Mesenchymal stem cell (in vitro differentiated cells and primary cell): ENCODE data around the gene COL25A1.

Source experiments
- DNase-seq: peaks from one replicate; pipeline ENCODE4 v3.0.0-alpha.2; 2013
- H2AFZ ChIP-seq: one replicate; pipeline ENCODE4 v1.6.1; 2013; ENCODE audit warnings: low read depth, mild to moderate bottlenecking, control low read depth, inconsistent platforms, low read length, moderate library complexity
- H2AK5ac ChIP-seq: 2 replicates; pipeline ENCODE4 v1.6.1; 2013; ENCODE audit warnings: low read length, moderate library complexity, mild to moderate bottlenecking, inconsistent platforms; ENCODE audit not compliant: severe bottlenecking
- H2BK120ac ChIP-seq: one replicate; pipeline ENCODE4 v1.6.1; 2013; ENCODE audit warnings: low read depth, mild to moderate bottlenecking, inconsistent platforms, low read length, moderate library complexity
- H2BK12ac ChIP-seq, 2 experiments: one replicate each; pipeline ENCODE4 v1.6.1; 2013; ENCODE audit warnings: inconsistent platforms in 2 of 2, low read length in 2 of 2, mild to moderate bottlenecking in 2 of 2, moderate library complexity in 2 of 2, control low read depth in 1 of 2
- H2BK15ac ChIP-seq: one replicate; pipeline ENCODE4 v1.6.1; 2013; ENCODE audit warnings: mild to moderate bottlenecking, low read depth, inconsistent platforms; ENCODE audit not compliant: poor library complexity, severe bottlenecking
- H2BK5ac ChIP-seq: 2 replicates; pipeline ENCODE4 v1.6.1; 2013; ENCODE audit warnings: low read depth, mild to moderate bottlenecking, low read length, control low read depth, inconsistent platforms; ENCODE audit not compliant: poor library complexity, severe bottlenecking
- H3K14ac ChIP-seq, 2 experiments: one replicate each; pipeline ENCODE4 v1.6.1; 2013; ENCODE audit warnings: inconsistent platforms in 2 of 2, low read length in 2 of 2, control low read depth in 1 of 2, mild to moderate bottlenecking in 1 of 2, moderate library complexity in 1 of 2
- H3K18ac ChIP-seq, 2 experiments: one replicate each; pipeline ENCODE4 v1.6.1; 2013; ENCODE audit warnings: inconsistent platforms in 2 of 2, low read length in 2 of 2, control low read depth in 1 of 2, low read depth in 1 of 2, mild to moderate bottlenecking in 1 of 2
- H3K23ac ChIP-seq, 2 experiments: one replicate each; pipeline ENCODE4 v1.6.1; 2013; ENCODE audit warnings: inconsistent platforms in 2 of 2, low read length in 2 of 2, mild to moderate bottlenecking in 2 of 2, moderate library complexity in 2 of 2, control low read depth in 1 of 2
- H3K27ac ChIP-seq: 2 replicates; pipeline ENCODE4 v1.5.1; 2013; ENCODE audit warnings: mild to moderate bottlenecking, moderate library complexity, low read length, control low read depth, inconsistent platforms; ENCODE audit not compliant: poor library complexity, severe bottlenecking
- H3K27me3 ChIP-seq, 2 experiments: 2 replicates each; pipeline versions ENCODE4 v1.6.1 to v1.7.0; 2013; ENCODE audit warnings: low read length in 2 of 2, mild to moderate bottlenecking in 2 of 2, moderate library complexity in 2 of 2, control low read depth in 1 of 2, inconsistent platforms in 1 of 2; ENCODE audit not compliant: control insufficient read depth in 1 of 2, insufficient read depth in 1 of 2
- H3K36me3 ChIP-seq, 2 experiments: 2 replicates each; pipeline versions ENCODE4 v1.6.1 to v1.7.0; 2013; ENCODE audit warnings: low read length in 2 of 2, control low read depth in 1 of 2, inconsistent platforms in 1 of 2, low read depth in 1 of 2, mild to moderate bottlenecking in 1 of 2; ENCODE audit not compliant: insufficient read depth in 2 of 2, control insufficient read depth in 1 of 2
- H3K4ac ChIP-seq, 2 experiments: one replicate each; pipeline ENCODE4 v1.6.1; 2013; ENCODE audit warnings: inconsistent platforms in 2 of 2, low read length in 2 of 2, mild to moderate bottlenecking in 2 of 2, moderate library complexity in 2 of 2, control low read depth in 1 of 2, low read depth in 1 of 2
- H3K4me1 ChIP-seq: 2 replicates; pipeline ENCODE4 v1.6.1; 2013; ENCODE audit warnings: low read depth, low read length, control low read depth; ENCODE audit not compliant: control insufficient read depth, insufficient read depth
- H3K4me2 ChIP-seq: 2 replicates; pipeline ENCODE4 v1.6.1; 2013; ENCODE audit warnings: low read length, mild to moderate bottlenecking, inconsistent platforms; ENCODE audit not compliant: poor library complexity, severe bottlenecking
- H3K4me3 ChIP-seq, 2 experiments: 2 replicates each; pipeline versions ENCODE4 v1.5.1 to v1.7.0; 2013; ENCODE audit warnings: low read length in 2 of 2, mild to moderate bottlenecking in 2 of 2, control low read depth in 1 of 2, low read depth in 1 of 2; ENCODE audit not compliant: insufficient read depth in 1 of 2
- H3K79me1 ChIP-seq: replicated peaks from 2 replicates; pipeline ENCODE4 v1.6.1; 2013; ENCODE audit warnings: mild to moderate bottlenecking, control low read depth, low read length, inconsistent platforms; ENCODE audit not compliant: poor library complexity, severe bottlenecking
- H3K9ac ChIP-seq: 2 replicates; pipeline ENCODE4 v1.7.0; 2013; ENCODE audit warnings: mild to moderate bottlenecking, low read length, moderate library complexity
- H3K9me3 ChIP-seq: 2 replicates; pipeline ENCODE4 v1.7.0; 2013; ENCODE audit warnings: mild to moderate bottlenecking, low read length; ENCODE audit not compliant: control insufficient read depth
- H4K8ac ChIP-seq: one replicate; pipeline ENCODE4 v1.6.1; 2013; ENCODE audit warnings: inconsistent platforms, mild to moderate bottlenecking, low read length, moderate library complexity
- H4K91ac ChIP-seq: one replicate; pipeline ENCODE4 v1.6.1; 2013; ENCODE audit warnings: mild to moderate bottlenecking, low read length, inconsistent platforms
- WGBS: methylation state at CpG from one replicate; pipeline ENCODE4 v1.1.7; 2013; ENCODE audit warnings: mixed read lengths; 5-methylcytosine and 5-hydroxymethylcytosine counted together

The COL25A1 gene

DNA sequence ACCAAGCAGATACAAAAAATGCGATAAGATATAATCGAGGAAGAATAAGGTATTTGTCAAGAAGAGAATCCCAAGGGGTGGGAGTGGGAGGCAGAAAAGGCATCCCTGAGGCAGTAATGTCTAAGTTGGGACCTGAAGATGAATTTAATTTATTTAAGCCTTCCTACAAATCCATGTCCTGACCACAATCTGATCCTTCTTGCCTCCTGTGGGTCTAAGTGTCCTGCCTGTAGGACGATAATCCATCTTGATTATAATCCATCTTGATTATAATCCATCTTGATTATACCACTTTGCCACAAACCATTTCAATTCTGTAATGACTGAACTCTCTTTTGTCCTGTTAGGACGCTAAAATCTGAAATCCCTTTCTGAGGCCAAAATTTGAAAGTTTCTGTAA is 130.2 kb downstream of the COL25A1 start:
- no peak overlapping the region for H3K9ac ChIP-seq
- H2AFZ ChIP-seq, result no peak overlapping the region
- H3K27ac ChIP-seq, result no peak overlapping the region
- no peak overlapping the region for H3K4me3 ChIP-seq
- DNase-seq, result no peak
- H2BK120ac ChIP-seq, result no peak overlapping the region
- H2BK15ac ChIP-seq, result no peak overlapping the region
- 95% methylated on average over 4 of the region's 4 CpGs for WGBS
- no peak overlapping the region for H3K18ac ChIP-seq
- H3K9me3 ChIP-seq, result no peaks in the 10 kb centered on the region
- H3K36me3 ChIP-seq, result no peaks in the 10 kb centered on the region
- H4K91ac ChIP-seq, result no peak overlapping the region
- H4K8ac ChIP-seq, result no peak overlapping the region
- no peaks in the 10 kb centered on the region for H3K27me3 ChIP-seq
- no peak overlapping the region for H3K14ac ChIP-seq
- H3K4me2 ChIP-seq, result no peak overlapping the region
- no peaks in the 10 kb centered on the region for H3K79me1 ChIP-seq
- no peak overlapping the region for H3K23ac ChIP-seq
- no peak overlapping the region for H2BK5ac ChIP-seq
- no peak overlapping the region for H2BK12ac ChIP-seq
- no peak overlapping the region for H2AK5ac ChIP-seq
- no peaks in the 10 kb centered on the region for H3K4me1 ChIP-seq
- H3K4ac ChIP-seq, result no peak overlapping the region

GRCh38 chr4:109171070-109171469 is 131.4 kb downstream of the COL25A1 start:
- H2AK5ac ChIP-seq, result no peak overlapping the region
- no peak for DNase-seq
- no peak overlapping the region for H2AFZ ChIP-seq
- no peak overlapping the region for H3K23ac ChIP-seq
- no peak overlapping the region for H4K8ac ChIP-seq
- no peak overlapping the region for H4K91ac ChIP-seq
- H3K18ac ChIP-seq, result no peak overlapping the region
- H2BK120ac ChIP-seq, result no peak overlapping the region
- no peak overlapping the region for H3K4me3 ChIP-seq
- no peak overlapping the region for H2BK15ac ChIP-seq
- no peaks in the 10 kb centered on the region for H3K36me3 ChIP-seq
- no peak overlapping the region for H2BK5ac ChIP-seq
- no peaks in the 10 kb centered on the region for H3K9me3 ChIP-seq
- no peak overlapping the region for H3K14ac ChIP-seq
- H3K27me3 ChIP-seq, result no peaks in the 10 kb centered on the region
- H3K4me2 ChIP-seq, result no peak overlapping the region
- no peak overlapping the region for H3K9ac ChIP-seq
- H3K79me1 ChIP-seq, result no peaks in the 10 kb centered on the region
- H3K4ac ChIP-seq, result no peak overlapping the region
- no peak overlapping the region for H3K27ac ChIP-seq
- no peak overlapping the region for H2BK12ac ChIP-seq
- H3K4me1 ChIP-seq, result no peaks in the 10 kb centered on the region

GRCh38 chr4:109169170-109169569 is 133.3 kb downstream of the COL25A1 start:
- Histone ChIP-seq H3K9me3 (no peaks in the 10 kb centered on the region), H3K18ac (no peak overlapping the region)
- no peak for DNase-seq

DNA sequence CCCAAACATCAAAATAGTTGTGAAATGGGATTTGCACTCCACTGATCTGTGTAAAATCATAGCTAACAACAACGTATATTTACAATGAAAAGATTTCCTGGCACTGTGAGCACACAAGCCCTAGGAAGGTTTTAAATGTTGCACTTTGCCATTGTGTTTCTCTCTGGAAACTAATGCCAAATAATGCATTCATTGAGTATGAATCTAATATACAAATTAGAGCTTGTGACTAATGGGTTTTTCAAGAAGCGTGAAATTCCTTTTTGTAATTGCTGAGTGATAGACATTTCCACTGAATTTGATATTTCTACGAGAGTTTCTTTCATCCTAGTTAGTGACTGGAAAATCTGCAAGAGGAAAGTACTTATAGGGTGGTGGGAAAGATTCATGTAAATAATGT is 135.9 kb downstream of the COL25A1 start:
- no peak overlapping the region for H2BK15ac ChIP-seq
- no peak overlapping the region for H3K4ac ChIP-seq
- H2BK12ac ChIP-seq, result no peak overlapping the region
- no peak overlapping the region for H3K27ac ChIP-seq
- H3K79me1 ChIP-seq, result no peaks in the 10 kb centered on the region
- WGBS, result 98% methylated on average over 2 of the region's 3 CpGs
- no peaks in the 10 kb centered on the region for H3K36me3 ChIP-seq
- no peak overlapping the region for H2AK5ac ChIP-seq
- no peak overlapping the region for H3K23ac ChIP-seq
- no peaks in the 10 kb centered on the region for H3K4me1 ChIP-seq
- H3K18ac ChIP-seq, result no peak overlapping the region
- no peak overlapping the region for H2AFZ ChIP-seq
- no peak overlapping the region for H4K91ac ChIP-seq
- no peaks in the 10 kb centered on the region for H3K9me3 ChIP-seq
- H2BK5ac ChIP-seq, result no peak overlapping the region
- H3K9ac ChIP-seq, result no peak overlapping the region
- no peak overlapping the region for H3K4me2 ChIP-seq
- H4K8ac ChIP-seq, result no peak overlapping the region
- no peak overlapping the region for H3K4me3 ChIP-seq
- no peaks in the 10 kb centered on the region for H3K27me3 ChIP-seq
- no peak for DNase-seq
- no peak overlapping the region for H3K14ac ChIP-seq
- no peak overlapping the region for H2BK120ac ChIP-seq

More at GRCh38 chr4:109169170-109169569, 133.3 kb downstream of the COL25A1 start:
- no peak overlapping the region for H2BK120ac ChIP-seq
- no peak overlapping the region for H3K4me2 ChIP-seq
- H3K14ac ChIP-seq, result no peak overlapping the region
- no peaks in the 10 kb centered on the region for H3K36me3 ChIP-seq
- H3K79me1 ChIP-seq, result no peaks in the 10 kb centered on the region
- WGBS, result no CpG with 5 or more reads among the region's 1 CpG
- no peaks in the 10 kb centered on the region for H3K4me1 ChIP-seq
- no peak overlapping the region for H3K9ac ChIP-seq
- no peak overlapping the region for H3K4me3 ChIP-seq
- H2AFZ ChIP-seq, result no peak overlapping the region
- no peaks in the 10 kb centered on the region for H3K27me3 ChIP-seq
- no peak overlapping the region for H3K27ac ChIP-seq
- H3K4ac ChIP-seq, result no peak overlapping the region
- H2AK5ac ChIP-seq, result no peak overlapping the region
- no peak overlapping the region for H3K23ac ChIP-seq
- H2BK5ac ChIP-seq, result no peak overlapping the region
- H2BK15ac ChIP-seq, result no peak overlapping the region
- H4K91ac ChIP-seq, result no peak overlapping the region
- H4K8ac ChIP-seq, result no peak overlapping the region
- no peak overlapping the region for H2BK12ac ChIP-seq
